LNCaP clone FGC (cell line): ENCODE measurements around the gene FAF2.
"Not testable (repeated sequence)": the region's sequence is repeated elsewhere in the genome, so short reads cannot be mapped to it uniquely, and the experiment has no call there.

Experiments
- DNase-seq: peaks from one replicate; pipeline ENCODE4 v3.0.0-alpha.2; 2011; ENCODE audit warnings: low read depth
- H3K4me3 ChIP-seq: 2 replicates; pipeline ENCODE4 v1.5.1; 2011; ENCODE audit warnings: mild to moderate bottlenecking, low read depth, low read length, control low read depth
- CTCF ChIP-seq: IDR thresholded peaks from 2 replicates; pipeline ENCODE4 v1.5.1; 2012; ENCODE audit warnings: mild to moderate bottlenecking; ENCODE audit not compliant: control insufficient read depth, insufficient read depth; ENCODE audit errors: extremely low read depth

The FAF2 gene

GRCh38 chr5:176407456-176408251, 40.5 kb upstream of the FAF2 start:
- DNase-seq, result no peak
- no peak for TF ChIP-seq CTCF
- H3K4me3 ChIP-seq, result no peak overlapping the region

- not testable (repeated sequence) for DNase-seq, H3K4me3 ChIP-seq
Observed at GRCh38 chr5:176408252-176408573, 40.0 kb upstream of the FAF2 start.

- DNase-seq, result no peak
- no peak for TF ChIP-seq CTCF
- H3K4me3 ChIP-seq, result no peak overlapping the region
Observed at GRCh38 chr5:176408590-176408989, 39.6 kb upstream of the FAF2 start.

- no peak for TF ChIP-seq CTCF
- no peak overlapping the region for H3K4me3 ChIP-seq
- DNase-seq, result no peak
Observed at GRCh38 chr5:176409765-176410164, 38.4 kb upstream of the FAF2 start.

- no peak overlapping the region for H3K4me3 ChIP-seq
- DNase-seq, result no peak
- TF ChIP-seq CTCF, result no peak
Observed at GRCh38 chr5:176410486-176411180, 37.6 kb upstream of the FAF2 start.

GRCh38 chr5:176412517-176413254, 35.5 kb upstream of the FAF2 start:
- H3K4me3 ChIP-seq, result no peak overlapping the region
- TF ChIP-seq CTCF, result no peak
- DNase-seq, result no peak

- TF ChIP-seq CTCF, result no peak
- no peak for DNase-seq
- H3K4me3 ChIP-seq, result no peak overlapping the region
Observed at GRCh38 chr5:176413255-176413565, 35.0 kb upstream of the FAF2 start.
